GM13977 (cell line): ENCODE results near the gene DPPA2.

Source experiments
- DNase-seq: peaks from one replicate; pipeline ENCODE4 v3.0.0; 2012; ENCODE audit warnings: low spot score
- in situ Hi-C: fragments of 300-500 bp; cut with MboI; formaldehyde crosslinking; loops from one replicate; pipeline ENCODE4 v1.12.0; 2022; ENCODE audit warnings: low sequenced_read_pairs, low pct_unique_long_range_greater_than_20kb, mixed read lengths, inconsistent platforms; ENCODE audit not compliant: unreplicated experiment
- TF ChIP-seq, protein P1 (sequence below): IDR thresholded peaks from 2 replicates; pipeline ENCODE4 v1.5.1; 2012; ENCODE audit warnings: mild to moderate bottlenecking, control low read depth; ENCODE audit not compliant: insufficient read depth; ENCODE audit errors: extremely low read depth, missing control alignments

The DPPA2 gene

GRCh38 chr3:109278141-109278540, 38.2 kb downstream of the DPPA2 start:
- DNase-seq, result no peak
- in situ Hi-C loops, result no loop called here
- TF ChIP-seq, protein P1, sequence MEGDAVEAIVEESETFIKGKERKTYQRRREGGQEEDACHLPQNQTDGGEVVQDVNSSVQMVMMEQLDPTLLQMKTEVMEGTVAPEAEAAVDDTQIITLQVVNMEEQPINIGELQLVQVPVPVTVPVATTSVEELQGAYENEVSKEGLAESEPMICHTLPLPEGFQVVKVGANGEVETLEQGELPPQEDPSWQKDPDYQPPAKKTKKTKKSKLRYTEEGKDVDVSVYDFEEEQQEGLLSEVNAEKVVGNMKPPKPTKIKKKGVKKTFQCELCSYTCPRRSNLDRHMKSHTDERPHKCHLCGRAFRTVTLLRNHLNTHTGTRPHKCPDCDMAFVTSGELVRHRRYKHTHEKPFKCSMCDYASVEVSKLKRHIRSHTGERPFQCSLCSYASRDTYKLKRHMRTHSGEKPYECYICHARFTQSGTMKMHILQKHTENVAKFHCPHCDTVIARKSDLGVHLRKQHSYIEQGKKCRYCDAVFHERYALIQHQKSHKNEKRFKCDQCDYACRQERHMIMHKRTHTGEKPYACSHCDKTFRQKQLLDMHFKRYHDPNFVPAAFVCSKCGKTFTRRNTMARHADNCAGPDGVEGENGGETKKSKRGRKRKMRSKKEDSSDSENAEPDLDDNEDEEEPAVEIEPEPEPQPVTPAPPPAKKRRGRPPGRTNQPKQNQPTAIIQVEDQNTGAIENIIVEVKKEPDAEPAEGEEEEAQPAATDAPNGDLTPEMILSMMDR, result no peak

GRCh38 chr3:109275702-109276293, 40.5 kb downstream of the DPPA2 start:
- DNase-seq, result no peak
- TF ChIP-seq, protein P1, result peak; percentile 43
- in situ Hi-C loops, result no loop called here

DNA sequence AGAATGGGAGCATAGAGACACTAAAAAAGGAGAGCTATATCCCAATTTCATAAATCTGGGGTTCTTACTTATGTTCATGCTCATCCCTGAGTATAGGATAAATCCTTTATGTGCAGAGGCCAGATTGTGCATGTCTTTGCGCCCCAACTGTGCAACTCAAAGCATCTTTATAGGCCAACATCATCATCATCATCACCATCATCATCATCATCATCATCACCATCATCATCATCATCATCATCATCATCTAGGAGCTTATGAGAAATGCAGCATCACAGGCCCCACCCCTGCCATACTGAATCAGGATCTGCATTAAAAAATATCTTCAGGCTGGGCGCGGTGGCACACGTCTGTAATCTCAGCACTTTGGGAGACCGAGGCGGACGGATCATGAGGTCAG, 45.5 kb downstream of the DPPA2 start:
- DNase-seq, result no peak
- TF ChIP-seq, protein P1, result no peak
- in situ Hi-C loops, result no loop called here

- in situ Hi-C loops, result no loop called here
- DNase-seq, result no peak
- TF ChIP-seq, protein P1, result no peak
These were observed 46.6 kb downstream of the DPPA2 start for GRCh38 chr3:109269577-109270275.

GRCh38 chr3:109268181-109268580, 48.1 kb downstream of the DPPA2 start:
- in situ Hi-C loops, result no loop called here
- TF ChIP-seq, protein P1, result no peak
- DNase-seq, result no peak

DNA sequence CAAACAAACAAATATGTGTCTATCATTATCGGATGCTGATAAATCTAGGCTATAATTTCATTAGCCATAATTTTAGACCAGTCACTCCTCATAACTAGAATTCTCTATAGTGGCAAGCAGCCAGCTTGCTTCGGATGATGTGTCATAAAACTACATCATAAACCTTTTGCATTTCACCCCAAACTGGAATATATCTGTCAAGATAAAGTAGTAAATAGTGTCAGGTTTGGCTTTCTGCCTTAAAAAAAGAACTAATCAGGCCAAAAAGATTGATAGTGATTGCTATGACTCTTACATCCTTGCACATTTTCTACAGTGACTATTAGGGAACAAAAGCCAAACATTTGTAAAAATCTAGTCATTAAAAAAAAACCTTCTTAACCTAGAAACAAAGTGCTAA, 51.0 kb downstream of the DPPA2 start:
- in situ Hi-C loops, result no loop called here
- TF ChIP-seq, protein P1, result no peak

More for the DNA sequence above, 51.0 kb downstream of the DPPA2 start:
- no peak for DNase-seq
